ENCODE data around the gene KRTAP9-7.

Gene KRTAP9-7

GRCh38 chr17:41278176-41278955 is 2.9 kb downstream of the KRTAP9-7 start:
- DNase-seq: no peak

GRCh38 chr17:41284043-41284442 is 8.5 kb downstream of the KRTAP9-7 start:
- DNase-seq: no peak

- DNase-seq: no peak
These were observed 9.0 kb downstream of the KRTAP9-7 start for GRCh38 chr17:41284546-41284945.

GRCh38 chr17:41287050-41287449 is 11.6 kb downstream of the KRTAP9-7 start:
- DNase-seq: no peak

- no peak for DNase-seq
These were observed 18.5 kb downstream of the KRTAP9-7 start for GRCh38 chr17:41294016-41294415.

- no peak for DNase-seq
These were observed 21.3 kb downstream of the KRTAP9-7 start for GRCh38 chr17:41296846-41297245.

- DNase-seq: no peak
These were observed 23.1 kb downstream of the KRTAP9-7 start for GRCh38 chr17:41298458-41299135.

GRCh38 chr17:41301204-41301790 is 25.8 kb downstream of the KRTAP9-7 start:
- DNase-seq: no peak

- no peak for DNase-seq
These were observed 26.7 kb downstream of the KRTAP9-7 start, which contains the start of gene KRTAP29-1 for GRCh38 chr17:41301916-41302901. TSS of gene KRTAP29-1 (minus strand) at chr17:41302851. CDS start at chr17:41302851, 0 bp downstream.

- no peak for DNase-seq
These were observed 27.5 kb downstream of the KRTAP9-7 start for GRCh38 chr17:41302981-41303380.

- DNase-seq: no peak
These were observed 28.6 kb downstream of the KRTAP9-7 start for GRCh38 chr17:41304091-41304490.

- no peak for DNase-seq
These were observed 32.1 kb downstream of the KRTAP9-7 start for GRCh38 chr17:41307647-41308046.

- DNase-seq: no peak
These were observed 32.9 kb downstream of the KRTAP9-7 start for GRCh38 chr17:41308251-41308917.

- DNase-seq: no peak
These were observed 33.4 kb downstream of the KRTAP9-7 start, which contains the start of gene KRTAP16-1 for GRCh38 chr17:41308918-41309359. TSS of gene KRTAP16-1 (minus strand) at chr17:41309309. CDS start at chr17:41309253, 56 bp downstream.

- no peak for DNase-seq
These were observed 35.6 kb downstream of the KRTAP9-7 start for GRCh38 chr17:41311111-41311510.

- DNase-seq: no peak
These were observed 39.8 kb downstream of the KRTAP9-7 start, which contains the start of gene KRTAP17-1 for GRCh38 chr17:41315204-41315794. TSS of gene KRTAP17-1 (minus strand) at chr17:41315710. CDS start at chr17:41315650, 60 bp downstream.

GRCh38 chr17:41315814-41316445 is 40.4 kb downstream of the KRTAP9-7 start:
- DNase-seq: no peak

GRCh38 chr17:41318231-41318630 is 42.7 kb downstream of the KRTAP9-7 start:
- DNase-seq: no peak

GRCh38 chr17:41322094-41322902 is 46.8 kb downstream of the KRTAP9-7 start:
- no peak for DNase-seq

All from GOT3 (cell line).